HG02571 (cell line): ENCODE data around the gene ERG28.
"Not testable (repeated sequence)": the region's sequence is repeated elsewhere in the genome, so short reads cannot be mapped to it uniquely, and the experiment has no call there.

Source experiments
- ATAC-seq: cut with Tn5 transposase; IDR thresholded peaks from one replicate; pipeline ENCODE4 v1.9.1; 2021; ENCODE audit warnings: mild to moderate bottlenecking, moderate library complexity; ENCODE audit not compliant: unreplicated experiment

The ERG28 gene

GRCh38 chr14:75626863-75627262 is 33.8 kb downstream of the ERG28 start:
- ATAC-seq: no peak

GRCh38 chr14:75626396-75626795 is 34.3 kb downstream of the ERG28 start:
- no peak for ATAC-seq

GRCh38 chr14:75625034-75625433 is 35.6 kb downstream of the ERG28 start:
- ATAC-seq: no peak

- no peak for ATAC-seq
Measured at GRCh38 chr14:75619548-75619947, 41.1 kb downstream of the ERG28 start.

- no peak for ATAC-seq
Measured at GRCh38 chr14:75615200-75615599, 45.5 kb downstream of the ERG28 start.

GRCh38 chr14:75614179-75614578 is 46.5 kb downstream of the ERG28 start:
- no peak for ATAC-seq

GRCh38 chr14:75612157-75612556 is 48.5 kb downstream of the ERG28 start:
- ATAC-seq: no peak

- ATAC-seq: no peak
Measured at GRCh38 chr14:75610834-75611233, 49.8 kb downstream of the ERG28 start.

GRCh38 chr14:75609606-75610475 is 50.8 kb downstream of the ERG28 start:
- ATAC-seq: no peak

GRCh38 chr14:75609116-75609515 is 51.6 kb downstream of the ERG28 start:
- no peak for ATAC-seq

- no peak for ATAC-seq
Measured at GRCh38 chr14:75607842-75608640, 52.6 kb downstream of the ERG28 start.

- ATAC-seq: no peak
Measured at GRCh38 chr14:75607044-75607443, 53.6 kb downstream of the ERG28 start.

GRCh38 chr14:75605916-75606315 is 54.8 kb downstream of the ERG28 start:
- ATAC-seq: no peak

- ATAC-seq: no peak
Measured at GRCh38 chr14:75604979-75605851, 55.5 kb downstream of the ERG28 start.

- no peak for ATAC-seq
Measured at GRCh38 chr14:75602503-75602902, 58.2 kb downstream of the ERG28 start.

GRCh38 chr14:75601061-75601460 is 59.6 kb downstream of the ERG28 start:
- not testable (repeated sequence) for ATAC-seq

- ATAC-seq: not testable (repeated sequence)
Measured at GRCh38 chr14:75600100-75600499, 60.6 kb downstream of the ERG28 start.
